T-helper 1 cell treated with Interleukin-12 subunit alpha and Interleukin-12 subunit beta and Interleukin-4 antibody, amounts not matched to agents 30 μg/mL and 1 μg/mL, for 36 hours (primary cell): ENCODE results near the gene DUSP28.
A peak's percentile ranks its signal among the peaks of the same experiment; 100 is the strongest.

Source experiments
- H3K27ac Mint-ChIP-seq: one replicate; pipeline ENCODE4 v1.8.0; 2021; ENCODE audit warnings: mild to moderate bottlenecking, mixed read lengths
- H3K27me3 Mint-ChIP-seq: one replicate; pipeline ENCODE4 v1.8.0; 2021; ENCODE audit warnings: low read depth, mixed read lengths
- H3K36me3 Mint-ChIP-seq: one replicate; pipeline ENCODE4 v1.8.0; 2021; ENCODE audit warnings: low read depth, mixed read lengths
- H3K4me1 Mint-ChIP-seq: one replicate; pipeline ENCODE4 v1.8.0; 2021; ENCODE audit warnings: low read depth, mixed read lengths
- H3K4me3 Mint-ChIP-seq: one replicate; pipeline ENCODE4 v1.8.0; 2021; ENCODE audit warnings: mild to moderate bottlenecking, moderate library complexity, mixed read lengths
- H3K9me3 Mint-ChIP-seq: one replicate; pipeline ENCODE4 v1.8.0; 2021; ENCODE audit warnings: mixed read lengths

Gene DUSP28

GRCh38 chr2:240600451-240600961, 40.3 kb downstream of the DUSP28 start:
- no peaks in the 10 kb centered on the region for H3K9me3 Mint-ChIP-seq
- no peak overlapping the region for H3K4me3 Mint-ChIP-seq
- no peak overlapping the region for H3K27ac Mint-ChIP-seq
- peaks cover 1% of the 10 kb centered on the region for H3K36me3 Mint-ChIP-seq
- no peaks in the 10 kb centered on the region for H3K27me3 Mint-ChIP-seq
- peaks cover 3% of the 10 kb centered on the region for H3K4me1 Mint-ChIP-seq

GRCh38 chr2:240601061-240601830, 41.1 kb downstream of the DUSP28 start:
- H3K4me3 Mint-ChIP-seq: no peak overlapping the region
- H3K27ac Mint-ChIP-seq: no peak overlapping the region
- H3K9me3 Mint-ChIP-seq: no peaks in the 10 kb centered on the region
- H3K36me3 Mint-ChIP-seq: peaks cover 1% of the 10 kb centered on the region
- no peaks in the 10 kb centered on the region for H3K27me3 Mint-ChIP-seq
- H3K4me1 Mint-ChIP-seq: peaks cover 3% of the 10 kb centered on the region

GRCh38 chr2:240601831-240602160, 41.6 kb downstream of the DUSP28 start:
- Mint-ChIP-seq H3K27ac (no peak overlapping the region), H3K36me3 (peaks cover 1% of the 10 kb centered on the region), H3K27me3 (no peaks in the 10 kb centered on the region), H3K4me3 (no peak overlapping the region), H3K4me1 (peaks cover 3% of the 10 kb centered on the region), H3K9me3 (no peaks in the 10 kb centered on the region)

- no peaks in the 10 kb centered on the region for H3K9me3 Mint-ChIP-seq
- no peak overlapping the region for H3K27ac Mint-ChIP-seq
- peaks cover 1% of the 10 kb centered on the region for H3K36me3 Mint-ChIP-seq
Measured at GRCh38 chr2:240602266-240603050, 42.3 kb downstream of the DUSP28 start.

GRCh38 chr2:240603081-240603835, 43.1 kb downstream of the DUSP28 start:
- Mint-ChIP-seq H3K27ac (no peak overlapping the region), H3K9me3 (no peaks in the 10 kb centered on the region), H3K4me3 (no peak overlapping the region), H3K27me3 (no peaks in the 10 kb centered on the region), H3K36me3 (peaks cover 1% of the 10 kb centered on the region), H3K4me1 (peaks cover 6% of the 10 kb centered on the region)

More at GRCh38 chr2:240602266-240603050, 42.3 kb downstream of the DUSP28 start:
- Mint-ChIP-seq H3K27me3 (no peaks in the 10 kb centered on the region), H3K4me1 (peaks cover 3% of the 10 kb centered on the region), H3K4me3 (no peak overlapping the region)

- Mint-ChIP-seq H3K27ac (no peak overlapping the region), H3K4me1 (peaks cover 6% of the 10 kb centered on the region), H3K27me3 (no peaks in the 10 kb centered on the region), H3K4me3 (no peak overlapping the region), H3K36me3 (peaks cover 1% of the 10 kb centered on the region), H3K9me3 (no peaks in the 10 kb centered on the region)
Measured at GRCh38 chr2:240603846-240604245, 43.7 kb downstream of the DUSP28 start.

GRCh38 chr2:240604291-240604938, 44.3 kb downstream of the DUSP28 start:
- Mint-ChIP-seq H3K9me3 (no peaks in the 10 kb centered on the region), H3K4me3 (no peak overlapping the region), H3K4me1 (peaks cover 8% of the 10 kb centered on the region), H3K27ac (no peak overlapping the region), H3K27me3 (no peaks in the 10 kb centered on the region), H3K36me3 (peaks cover 3% of the 10 kb centered on the region)

GRCh38 chr2:240604939-240605716, 45.0 kb downstream of the DUSP28 start:
- peaks cover 8% of the 10 kb centered on the region for H3K4me1 Mint-ChIP-seq
- no peak overlapping the region for H3K4me3 Mint-ChIP-seq
- no peak overlapping the region for H3K27ac Mint-ChIP-seq

GRCh38 chr2:240605867-240606743, 45.9 kb downstream of the DUSP28 start:
- Mint-ChIP-seq H3K27me3 (no peaks in the 10 kb centered on the region), H3K4me1 (peaks cover 11% of the 10 kb centered on the region), H3K36me3 (peaks cover 5% of the 10 kb centered on the region), H3K9me3 (no peaks in the 10 kb centered on the region), H3K27ac (no peak overlapping the region), H3K4me3 (no peak overlapping the region)

More at GRCh38 chr2:240604939-240605716, 45.0 kb downstream of the DUSP28 start:
- Mint-ChIP-seq H3K9me3 (no peaks in the 10 kb centered on the region), H3K27me3 (no peaks in the 10 kb centered on the region), H3K36me3 (peaks cover 5% of the 10 kb centered on the region)

- peaks cover 6% of the 10 kb centered on the region for H3K9me3 Mint-ChIP-seq
- no peaks in the 10 kb centered on the region for H3K27me3 Mint-ChIP-seq
- H3K4me1 Mint-ChIP-seq: peaks cover 29% of the 10 kb centered on the region
- peak overlapping the region; percentile 63 for H3K4me3 Mint-ChIP-seq
- H3K36me3 Mint-ChIP-seq: peaks cover 19% of the 10 kb centered on the region
- H3K27ac Mint-ChIP-seq: peak overlapping the region; percentile 86
Measured at GRCh38 chr2:240611601-240612210, 51.5 kb downstream of the DUSP28 start.
